IMR-90 (cell line): ENCODE results near the gene TYMS. TPM values are rescaled to one million over a fixed set of nuclear protein-coding genes. Genes with fewer than 3 reads are reported as not detected.

ENCODE experiments used
- ATAC-seq: fragments of 200-7000 bp; cut with Tn5 transposase; 2 replicates; pipeline ENCODE4 v1.9.1; 2020; ENCODE audit warnings: low read depth, mild to moderate bottlenecking, moderate library complexity
- BruUV-seq: library from RNA; stranded (reverse); fragments of 400-500 nt; replicated peaks from 2 replicates; lab custom pipeline; 2021; lab: Mats Ljungman, UMichigan
- CTCF ChIA-PET: fragments of 300-600 bp; formaldehyde crosslinking; extraction: SDS; loops from one replicate; lab custom pipeline; 2021; ENCODE audit warnings: antibody characterized with exemption; lab: Yijun Ruan, JAX
- POLR2A ChIA-PET: fragments of 300-600 bp; sonication (Branson Sonifier 250); formaldehyde crosslinking; loops from one replicate; lab custom pipeline; 2022; ENCODE audit warnings: antibody characterized with exemption; ENCODE audit not compliant: unreplicated experiment; lab: Charles Lee
- DNase-seq: peaks from one replicate; pipeline ENCODE4 v3.0.0; 2013
- H2AFZ ChIP-seq: replicated peaks from 2 replicates; pipeline ENCODE3; 2013; ENCODE audit warnings: low read length, mild to moderate bottlenecking; ENCODE audit not compliant: poor library complexity
- H2AK5ac ChIP-seq: 2 replicates; pipeline ENCODE4 v1.6.1; 2013; ENCODE audit warnings: low read depth, low read length, inconsistent platforms
- H2AK9ac ChIP-seq: replicated peaks from 2 replicates; pipeline ENCODE3; 2013; ENCODE audit warnings: mild to moderate bottlenecking, low read depth, low read length, moderate library complexity; ENCODE audit not compliant: poor library complexity
- H2BK120ac ChIP-seq: 2 replicates; pipeline ENCODE4 v1.6.1; 2013; ENCODE audit warnings: low read depth, low read length, inconsistent platforms
- H2BK15ac ChIP-seq: 3 replicates; pipeline ENCODE4 v1.6.1; 2013; ENCODE audit warnings: low read depth, low read length, inconsistent platforms
- H2BK20ac ChIP-seq: 2 replicates; pipeline ENCODE4 v1.6.1; 2013; ENCODE audit warnings: low read depth, mild to moderate bottlenecking, inconsistent platforms, low read length, moderate library complexity
- H2BK5ac ChIP-seq: 2 replicates; pipeline ENCODE4 v1.6.1; 2013; ENCODE audit warnings: mild to moderate bottlenecking, low read depth, low read length, inconsistent platforms; ENCODE audit not compliant: poor library complexity, severe bottlenecking
- H3K14ac ChIP-seq: replicated peaks from 2 replicates; pipeline ENCODE4 v1.6.1; 2013; ENCODE audit warnings: low read depth, low read length, inconsistent platforms
- H3K18ac ChIP-seq: 2 replicates; pipeline ENCODE4 v1.6.1; 2013; ENCODE audit warnings: low read depth, low read length, control low read depth
- H3K23ac ChIP-seq: 2 replicates; pipeline ENCODE4 v1.6.1; 2013; ENCODE audit warnings: low read depth, low read length, inconsistent platforms
- H3K27ac ChIP-seq: 2 replicates; pipeline ENCODE4 v1.5.1; 2013; ENCODE audit warnings: mild to moderate bottlenecking, control low read depth, low read length; ENCODE audit not compliant: insufficient read depth
- H3K27me3 ChIP-seq: 2 replicates; pipeline ENCODE4 v1.6.1; 2013; ENCODE audit warnings: low read length; ENCODE audit not compliant: control insufficient read depth, insufficient read depth
- H3K36me3 ChIP-seq: 2 replicates; pipeline ENCODE4 v1.6.1; 2013; ENCODE audit warnings: low read length, mixed read lengths; ENCODE audit not compliant: control insufficient read depth, insufficient read depth
- H3K4ac ChIP-seq: 2 replicates; pipeline ENCODE4 v1.6.1; 2013; ENCODE audit warnings: low read depth, low read length, inconsistent platforms
- H3K4me1 ChIP-seq: 2 replicates; pipeline ENCODE4 v1.6.1; 2013; ENCODE audit warnings: low read length, mixed read lengths; ENCODE audit not compliant: control insufficient read depth, insufficient read depth
- H3K4me2 ChIP-seq: 2 replicates; pipeline ENCODE4 v1.6.1; 2013; ENCODE audit warnings: low read depth, mild to moderate bottlenecking, control low read depth, low read length, moderate library complexity
- H3K4me3 ChIP-seq: 2 replicates; pipeline ENCODE4 v1.5.1; 2013; ENCODE audit warnings: low read depth, mild to moderate bottlenecking, control low read depth, low read length, moderate library complexity; ENCODE audit not compliant: insufficient read depth
- H3K56ac ChIP-seq: 2 replicates; pipeline ENCODE4 v1.6.1; 2013; ENCODE audit warnings: low read length, inconsistent platforms; ENCODE audit not compliant: insufficient read depth; ENCODE audit errors: extremely low read depth
- H3K79me1 ChIP-seq, 2 experiments: 2 replicates each; pipeline ENCODE4 v1.6.1; 2013; ENCODE audit warnings: low read length in 2 of 2, inconsistent platforms in 1 of 2, low read depth in 1 of 2
- H3K9ac ChIP-seq: 2 replicates; pipeline ENCODE4 v1.6.1; 2013; ENCODE audit warnings: low read depth, low read length, control low read depth
- H3K9me1 ChIP-seq: 2 replicates; pipeline ENCODE4 v1.6.1; 2013; ENCODE audit warnings: low read length, inconsistent platforms; ENCODE audit not compliant: insufficient read depth
- H3K9me3 ChIP-seq: 2 replicates; pipeline ENCODE4 v1.6.1; 2013; ENCODE audit warnings: low read length; ENCODE audit not compliant: control insufficient read depth, insufficient read depth
- H4K20me1 ChIP-seq: 2 replicates; pipeline ENCODE4 v1.6.1; 2013; ENCODE audit warnings: low read length, inconsistent platforms; ENCODE audit not compliant: insufficient read depth
- H4K5ac ChIP-seq: 2 replicates; pipeline ENCODE4 v1.6.1; 2013; ENCODE audit warnings: mild to moderate bottlenecking, low read depth, low read length, control low read depth
- H4K8ac ChIP-seq, 2 experiments: 2 replicates each; pipeline ENCODE4 v1.6.1; 2013; ENCODE audit warnings: low read depth in 2 of 2, low read length in 2 of 2, control low read depth in 1 of 2, inconsistent platforms in 1 of 2
- H4K91ac ChIP-seq: 2 replicates; pipeline ENCODE4 v1.6.1; 2013; ENCODE audit warnings: low read depth, low read length, inconsistent platforms; ENCODE audit not compliant: insufficient read depth
- BHLHE40 ChIP-seq: fragments of 150-350 bp; IDR thresholded peaks from 2 replicates; pipeline ENCODE4 v1.6.1; 2016; ENCODE audit warnings: mild to moderate bottlenecking, low read depth, low read length
- CEBPB ChIP-seq: IDR thresholded peaks from 2 replicates; pipeline ENCODE4 v1.6.1; 2012; ENCODE audit warnings: low read depth, low read length, improper control_type of control experiment
- MAFK ChIP-seq: IDR thresholded peaks from 2 replicates; pipeline ENCODE4 v1.6.1; 2012; ENCODE audit warnings: low read depth, low read length, improper control_type of control experiment
- MXI1 ChIP-seq: IDR thresholded peaks from 2 replicates; pipeline ENCODE4 v1.6.1; 2012; ENCODE audit warnings: low read depth, mild to moderate bottlenecking, low read length, moderate library complexity, borderline replicate concordance
- RAD21 ChIP-seq: IDR thresholded peaks from 2 replicates; pipeline ENCODE4 v1.6.1; 2012; ENCODE audit warnings: low read length, improper control_type of control experiment
- RFX5 ChIP-seq: IDR thresholded peaks from 2 replicates; pipeline ENCODE4 v1.8.0; 2012; ENCODE audit warnings: low read depth, mild to moderate bottlenecking, low read length, moderate library complexity
- SMC3 ChIP-seq: fragments of 150-350 bp; IDR thresholded peaks from 2 replicates; pipeline ENCODE4 v1.6.1; 2016; ENCODE audit warnings: low read depth, mild to moderate bottlenecking, antibody characterized with exemption, low read length, moderate library complexity
- WGBS, 2 experiments: methylation state at CpG; one replicate each; pipeline versions ENCODE4 v1.1.5 to v1.1.7; 2013; ENCODE audit warnings: missing lambda C conversion rate in 2 of 2; ENCODE audit not compliant: insufficient read length in 1 of 2; ENCODE audit errors: extremely low coverage in 2 of 2; 5-methylcytosine and 5-hydroxymethylcytosine counted together
- dilution Hi-C: fragments of 300-500 bp; cut with HindIII; formaldehyde crosslinking; loops from one replicate; pipeline ENCODE4 v1.14.3; 2018; ENCODE audit warnings: low sequenced_read_pairs; ENCODE audit not compliant: unreplicated experiment
- in situ Hi-C: fragments of 300-500 bp; cut with MboI; formaldehyde crosslinking; loops from 3 replicates; pipeline ENCODE4 v1.14.3; 2019; ENCODE audit warnings: low sequenced_read_pairs, inconsistent platforms, mixed read lengths
- intact Hi-C: fragments of 100-400 bp; cut with micrococcal nuclease; formaldehyde crosslinking; loops from 2 replicates; pipeline ENCODE4 v1.10.0; 2022
- polyA plus RNA-seq, 3 experiments: library from polyadenylated mRNA; depleted of rRNA; stranded (reverse); fragments of >200 nt; gene quantifications; 2 replicates each; pipeline ENCODE4 v1.2.3, GENCODE V29; 2012; ENCODE audit warnings: low replicate concordance in 1 of 3
- total RNA-seq: library from RNA; depleted of rRNA; stranded (reverse); fragments of >200 nt; gene quantifications from 2 replicates; pipeline ENCODE4 v1.2.3, GENCODE V29; 2012
- TF ChIP-seq, protein P1 (sequence below): fragments of 150-350 bp; IDR thresholded peaks from 2 replicates; pipeline ENCODE4 v1.6.1; 2016; ENCODE audit warnings: low read depth, mild to moderate bottlenecking, low read length, moderate library complexity, borderline replicate concordance

Gene TYMS
- total and polyA plus RNA-seq, 2 of the 4 experiments (the other 2 are of a cell fraction) = 28.3 to 92.2 TPM

DNA sequence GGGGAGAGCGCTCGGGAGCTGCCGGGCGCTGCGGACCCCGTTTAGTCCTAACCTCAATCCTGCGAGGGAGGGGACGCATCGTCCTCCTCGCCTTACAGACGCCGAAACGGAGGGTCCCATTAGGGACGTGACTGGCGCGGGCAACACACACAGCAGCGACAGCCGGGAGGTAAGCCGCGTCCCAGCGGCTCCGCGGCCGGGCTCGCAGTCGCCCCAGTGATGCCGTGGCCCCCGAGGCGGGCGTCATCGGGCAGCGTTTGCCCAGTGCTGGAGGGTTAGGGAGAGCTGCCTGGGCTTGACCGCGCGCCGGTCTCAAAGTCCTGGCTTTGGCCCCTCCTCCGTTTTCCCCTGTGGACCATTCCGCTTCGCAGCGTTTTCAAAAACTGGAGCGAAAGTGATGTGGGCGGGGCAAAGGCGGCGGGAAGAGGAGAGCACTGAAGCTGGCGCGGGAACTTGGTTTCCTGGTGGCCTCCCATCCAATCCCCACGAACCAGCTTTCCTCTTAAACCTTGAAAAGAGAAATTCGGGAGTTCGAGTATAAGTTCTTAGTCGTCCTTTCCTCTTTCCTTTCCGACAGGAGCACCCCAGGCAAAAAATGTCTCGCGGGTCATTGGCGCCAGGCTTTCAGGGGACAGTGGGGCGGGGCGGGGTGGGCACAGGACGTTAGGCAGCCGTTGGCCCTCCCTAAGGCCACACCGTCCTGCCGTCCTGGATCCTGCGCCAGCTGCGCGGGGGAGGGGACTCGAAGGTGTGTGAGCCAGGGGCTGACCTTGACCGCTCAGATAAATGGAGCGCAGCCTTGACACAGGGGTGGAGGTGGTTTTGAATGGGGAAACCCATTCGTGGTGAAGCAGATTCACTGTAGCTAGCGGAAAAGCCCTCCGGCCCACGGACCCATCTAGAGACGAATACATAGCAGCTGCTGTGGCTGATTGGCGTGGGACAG lies 821 bp downstream of the TYMS start (continued):
- TF ChIP-seq SMC3 = no peak
- TF ChIP-seq RFX5 = no peak

DNA sequence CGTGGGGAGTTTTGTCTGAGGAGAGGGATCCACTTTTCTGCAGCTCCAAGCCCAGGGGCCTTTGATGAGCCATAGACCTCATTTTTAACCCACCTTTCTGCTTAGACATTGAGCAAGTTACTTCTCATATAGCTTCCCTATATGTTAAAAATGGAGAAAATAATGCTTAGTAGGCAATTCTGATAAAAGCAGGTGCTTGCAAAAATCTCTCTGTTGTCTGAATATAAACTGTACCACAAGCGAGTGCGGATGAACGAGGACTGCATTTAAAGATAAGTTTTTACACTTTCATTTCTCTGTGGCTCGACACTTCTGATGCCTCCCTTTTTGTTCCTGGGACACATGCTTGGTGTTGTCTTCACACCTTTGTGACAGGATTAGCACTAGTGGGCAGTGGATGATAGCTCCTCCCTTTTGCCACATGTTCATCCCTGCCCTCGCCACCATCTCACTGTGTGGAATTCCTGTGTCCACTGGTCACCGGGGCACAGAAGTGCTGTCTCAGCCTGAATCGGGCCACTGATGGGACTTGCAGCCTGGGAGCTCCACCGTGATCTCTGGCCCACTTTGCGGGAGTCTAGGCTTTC lies 1.6 kb downstream of the TYMS start:
- peak overlapping the region; percentile 78 for H3K4ac ChIP-seq
- peak overlapping the region; percentile 99 for H2AFZ ChIP-seq
- H2BK5ac ChIP-seq = peak overlapping the region; percentile 32
- H3K23ac ChIP-seq = peak overlapping the region; percentile 81
- H3K79me1 ChIP-seq = peaks cover 19 to 34% of the 10 kb centered on the region in 2 experiments
- H2BK120ac ChIP-seq = 0 out of 2 replicates have a peak overlapping the region, but pooled peaks have one; percentile 48
- peak overlapping the region; percentile 82 for H2AK5ac ChIP-seq
- H3K4me2 ChIP-seq = peak overlapping the region; percentile 83
- CTCF ChIA-PET = no interaction called here
- POLR2A ChIA-PET = no interaction called here
- no peaks in the 10 kb centered on the region for H4K20me1 ChIP-seq
- 0 out of 2 replicates have a peak, but pooled peaks cover 2% of the 10 kb centered on the region for H3K4me1 ChIP-seq
- ATAC-seq (no peak), DNase-seq (no peak)
- no peak overlapping the region for H3K56ac ChIP-seq
- H2AK9ac ChIP-seq = peak overlapping the region; percentile 93
- TF ChIP-seq, protein P1, sequence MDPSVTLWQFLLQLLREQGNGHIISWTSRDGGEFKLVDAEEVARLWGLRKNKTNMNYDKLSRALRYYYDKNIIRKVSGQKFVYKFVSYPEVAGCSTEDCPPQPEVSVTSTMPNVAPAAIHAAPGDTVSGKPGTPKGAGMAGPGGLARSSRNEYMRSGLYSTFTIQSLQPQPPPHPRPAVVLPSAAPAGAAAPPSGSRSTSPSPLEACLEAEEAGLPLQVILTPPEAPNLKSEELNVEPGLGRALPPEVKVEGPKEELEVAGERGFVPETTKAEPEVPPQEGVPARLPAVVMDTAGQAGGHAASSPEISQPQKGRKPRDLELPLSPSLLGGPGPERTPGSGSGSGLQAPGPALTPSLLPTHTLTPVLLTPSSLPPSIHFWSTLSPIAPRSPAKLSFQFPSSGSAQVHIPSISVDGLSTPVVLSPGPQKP = no peak
- TF ChIP-seq MXI1 (no peak), CEBPB (no peak), MAFK (peak; percentile 96), RAD21 (no peak), BHLHE40 (no peak), SMC3 (no peak), RFX5 (no peak)
- H3K4me3 ChIP-seq = peak overlapping the region; percentile 90; the same call in 1 of the 2 replicates
- peak overlapping the region; percentile 50; the same call in 1 of the 2 replicates for H3K27ac ChIP-seq
- H3K27me3 ChIP-seq = no peaks in the 10 kb centered on the region
- peak overlapping the region; percentile 59 for H4K91ac ChIP-seq
- WGBS, 2 experiments = 78% methylated on average over 4 of the region's 10 CpGs; no CpG with 5 or more reads in 1 of the 2 experiments
- H4K8ac ChIP-seq = peak overlapping the region; percentile 48 to 96; a peak in 1 of 4 replicates
- TSS peak; percentile 46 for BruUV-seq
- H3K9ac ChIP-seq = peak overlapping the region; percentile 30
- intact Hi-C loops = loop anchor here (5.0 to 10.0 kb wide), 2 partner anchors 53 to 176 kb away; partner anchors contain the start of gene ENOSF1
- dilution Hi-C loops = no loop called here
- no peaks in the 10 kb centered on the region for H3K9me3 ChIP-seq
- in situ Hi-C loops = no loop called here
- H4K5ac ChIP-seq = no peak overlapping the region
- 0 out of 2 replicates have a peak overlapping the region, but pooled peaks have one; percentile 52 for H3K14ac ChIP-seq
- H3K9me1 ChIP-seq = peaks cover 6% of the 10 kb centered on the region
- H3K36me3 ChIP-seq = peaks cover 6% of the 10 kb centered on the region
- no peak overlapping the region for H2BK15ac ChIP-seq
- H2BK20ac ChIP-seq = no peak overlapping the region
- no peak overlapping the region for H3K18ac ChIP-seq
